Head of caudate nucleus (tissue), 42 donors: Measurements from ENCODE around the gene DDX17.

ENCODE experiments used
- DNase-seq, 42 donors: peaks; one replicate each; pipeline versions ENCODE4 v3.0.0 to v3.0.0-alpha.2; 2020 to 2021; ENCODE audit warnings: mixed read lengths in 7 of 42
- intact Hi-C: fragments of 100-400 bp; cut with DNase I; formaldehyde crosslinking; loops from one replicate; pipeline ENCODE4 v1.15.0; 2022

The DDX17 gene

DNA sequence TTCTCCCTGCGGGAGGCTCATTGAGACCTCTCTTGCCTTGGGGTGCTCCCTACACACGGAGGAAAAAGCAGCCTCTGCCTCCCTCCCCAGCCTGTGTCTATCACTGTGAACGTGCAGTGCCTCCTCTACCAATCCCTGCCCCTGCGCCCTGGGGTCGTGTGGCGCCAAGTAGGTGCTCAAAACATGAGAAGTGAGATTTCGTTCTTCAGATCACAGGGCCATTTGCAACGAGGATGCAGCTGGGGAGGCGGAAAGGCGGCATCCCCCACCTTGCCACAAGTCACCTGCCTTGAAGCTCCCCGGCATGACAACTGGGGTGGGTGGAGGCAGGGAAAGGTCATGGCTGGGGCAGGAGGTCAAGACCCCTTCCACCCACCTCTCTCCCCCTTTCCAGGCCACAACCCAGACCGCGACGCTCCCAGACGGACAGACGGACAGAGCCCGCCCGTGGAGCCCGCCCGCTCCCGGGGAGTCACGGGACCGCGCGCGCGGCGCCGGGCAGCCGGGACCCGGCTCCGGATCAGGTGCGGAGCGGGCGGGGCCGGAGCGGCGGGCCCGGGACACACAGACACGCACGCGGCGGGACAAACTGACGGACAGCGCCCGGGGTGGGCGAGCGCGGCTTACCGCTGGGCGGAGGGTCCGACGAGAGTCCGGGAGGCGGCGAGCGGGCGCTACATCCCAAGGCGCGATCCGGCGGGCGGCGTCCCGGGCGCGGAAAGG lies 51.6 kb downstream of the DDX17 start:
- DNase-seq: peak in 13 of 42 donors; percentile 15 to 55 (median 40)
- intact Hi-C loops: no loop called here

- intact Hi-C loops: no loop called here
- DNase-seq: no peak
Observed at GRCh38 chr22:38453996-38454352, 52.1 kb downstream of the DDX17 start.

DNA sequence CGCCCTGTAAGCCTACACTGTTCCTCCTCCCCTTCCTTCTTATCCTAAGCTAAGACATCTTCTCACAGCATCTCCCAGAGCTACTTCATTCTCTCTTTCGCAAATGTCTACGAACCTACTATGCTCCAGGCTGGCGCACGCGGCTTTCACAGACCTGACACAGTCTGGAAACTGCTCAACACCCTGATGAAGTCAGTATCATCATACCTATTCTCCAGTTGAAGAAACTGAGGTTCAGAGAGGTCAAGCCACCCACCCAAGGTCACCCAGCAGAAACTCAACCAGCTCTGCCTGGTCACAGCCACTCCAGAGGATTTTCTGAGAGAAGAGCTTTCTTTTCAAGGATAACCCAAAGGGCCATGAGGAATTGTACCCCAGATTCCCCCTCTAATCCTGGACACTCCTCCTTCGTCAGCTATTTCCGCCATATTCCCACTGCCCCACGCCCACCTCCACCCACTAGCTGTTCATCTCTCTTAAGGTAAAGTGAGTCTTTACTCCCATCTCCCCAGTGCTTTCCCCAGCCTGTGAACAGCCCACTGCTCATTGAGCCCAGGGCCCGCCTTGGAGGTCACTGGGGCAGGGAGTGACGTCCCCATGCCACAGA lies 52.9 kb downstream of the DDX17 start:
- DNase-seq: peak in 5 of 42 donors; percentile 17 to 51 (median 37)
- intact Hi-C loops: no loop called here

DNA sequence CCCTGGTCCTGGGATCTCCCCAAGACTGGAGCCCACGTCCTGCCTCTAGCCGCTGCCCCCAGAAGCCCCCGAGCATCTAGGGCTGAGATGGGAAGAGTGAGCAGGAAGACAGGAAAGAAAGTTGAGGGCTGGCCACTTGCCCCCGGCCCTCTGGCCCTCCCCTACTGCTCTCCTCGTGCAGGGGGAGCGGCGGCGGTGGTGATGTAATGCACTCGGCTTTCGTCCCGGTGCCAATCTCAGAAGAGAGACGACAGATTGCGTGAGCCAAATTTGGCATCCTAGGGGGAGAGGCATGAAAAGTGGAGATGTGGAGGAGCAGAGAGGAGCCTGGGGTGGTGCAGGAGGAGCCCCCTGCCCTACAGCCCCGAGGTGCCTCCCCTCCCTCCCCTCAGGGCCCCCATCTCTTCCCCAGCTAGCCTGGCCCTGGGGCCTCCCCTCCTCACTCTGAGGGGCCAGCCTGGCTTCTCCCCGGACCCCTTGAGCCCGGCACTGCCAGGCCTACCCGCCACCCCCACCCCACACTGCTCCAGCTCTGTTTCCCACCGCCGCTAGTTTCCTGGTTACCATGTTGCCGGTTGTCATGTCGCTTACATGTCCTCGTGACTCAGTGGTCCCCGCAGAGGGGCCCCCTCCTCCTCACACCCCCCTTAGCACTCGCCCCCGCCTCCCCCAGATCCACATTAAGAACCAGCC lies 53.6 kb downstream of the DDX17 start:
- DNase-seq: peak; percentile 56 to 93 (median 76)
- intact Hi-C loops: no loop called here

GRCh38 chr22:38451864-38452263 lies 54.2 kb downstream of the DDX17 start:
- intact Hi-C loops: no loop called here
- no peak for DNase-seq

DNA sequence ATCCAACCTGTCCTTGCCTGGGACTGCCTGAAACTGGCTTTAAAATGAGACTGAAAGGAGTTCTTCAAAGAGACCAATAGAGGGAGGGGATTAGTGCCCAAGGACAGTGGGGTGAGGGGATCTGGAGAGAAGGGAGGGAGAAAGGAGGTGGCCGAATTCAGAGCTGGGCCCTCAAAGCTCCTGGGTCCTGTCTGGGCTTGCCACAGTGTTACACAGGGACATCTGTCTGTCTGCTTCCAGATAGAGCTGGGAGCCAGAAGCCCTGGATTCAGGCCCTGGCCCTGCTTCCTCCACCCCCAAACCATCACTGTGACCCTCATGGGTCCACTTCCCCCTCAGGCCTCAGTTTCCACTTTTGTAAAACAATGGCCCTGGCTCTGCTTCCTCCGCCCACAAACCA lies 54.7 kb downstream of the DDX17 start:
- DNase-seq: no peak
- intact Hi-C loops: no loop called here

DNA sequence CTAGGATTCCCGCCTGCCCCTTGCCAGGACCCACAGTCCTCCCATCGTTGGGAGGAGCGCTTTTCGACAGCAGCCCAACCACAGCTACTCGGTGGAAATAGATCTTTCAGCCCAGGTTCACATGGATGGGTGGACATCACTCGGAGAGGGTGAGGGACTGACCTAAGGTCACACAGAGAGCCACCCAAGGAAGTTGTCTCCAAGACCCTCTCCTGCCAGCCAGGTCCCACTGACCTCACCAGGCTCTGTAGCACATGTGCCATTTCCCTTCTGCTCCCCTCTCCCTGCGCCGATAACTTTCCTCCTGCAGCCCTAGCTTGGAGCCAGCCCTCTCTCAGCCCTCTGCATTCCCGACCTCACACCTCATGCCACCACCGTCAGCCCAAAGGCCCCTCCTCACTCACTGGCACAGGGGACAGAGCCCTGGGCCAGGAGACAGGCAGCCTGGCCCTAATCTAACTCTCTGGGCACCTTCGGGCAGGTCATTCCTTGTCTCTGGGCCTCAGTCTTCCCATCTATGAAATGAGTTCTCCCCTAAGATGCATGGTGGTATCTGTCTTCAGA lies 55.8 kb downstream of the DDX17 start:
- no peak for DNase-seq
- intact Hi-C loops: no loop called here

DNA sequence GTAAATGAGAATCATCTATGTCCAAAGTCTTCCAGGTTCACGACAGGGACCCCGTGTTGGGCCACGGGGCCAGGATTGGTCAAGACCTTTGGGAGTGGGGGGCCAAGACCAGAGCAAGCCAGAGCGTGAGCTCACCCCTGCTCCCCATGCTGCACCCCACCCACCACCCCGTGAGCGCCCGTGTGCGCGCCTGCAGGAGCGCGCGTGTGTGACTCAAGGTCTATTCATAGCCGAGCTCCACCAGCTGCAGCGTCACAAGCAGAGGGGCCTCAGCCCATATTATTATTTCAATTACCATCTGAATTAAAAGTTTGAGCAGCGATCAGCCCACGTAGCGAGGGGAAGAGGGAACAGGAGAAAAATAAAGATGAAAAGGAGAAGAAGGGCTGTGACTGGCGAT lies 56.3 kb downstream of the DDX17 start:
- peak in 41 of 42 donors; percentile 44 to 90 (median 74) for DNase-seq
- intact Hi-C loops: no loop called here

- intact Hi-C loops: no loop called here
- DNase-seq: peak in 37 of 42 donors; percentile 25 to 77 (median 58)
Observed at GRCh38 chr22:38448945-38449745, 57.0 kb downstream of the DDX17 start.

- intact Hi-C loops: no loop called here
Observed at GRCh38 chr22:38446018-38446601, 60.0 kb downstream of the DDX17 start.

GRCh38 chr22:38444783-38445182 lies 61.3 kb downstream of the DDX17 start:
- intact Hi-C loops: no loop called here

More at GRCh38 chr22:38446018-38446601, 60.0 kb downstream of the DDX17 start:
- DNase-seq: no peak

GRCh38 chr22:38443628-38444521 lies 62.2 kb downstream of the DDX17 start:
- intact Hi-C loops: no loop called here
- DNase-seq: no peak

More at GRCh38 chr22:38444783-38445182, 61.3 kb downstream of the DDX17 start:
- DNase-seq: no peak

- DNase-seq: no peak
Observed at GRCh38 chr22:38442967-38443627, 63.0 kb downstream of the DDX17 start.

DNA sequence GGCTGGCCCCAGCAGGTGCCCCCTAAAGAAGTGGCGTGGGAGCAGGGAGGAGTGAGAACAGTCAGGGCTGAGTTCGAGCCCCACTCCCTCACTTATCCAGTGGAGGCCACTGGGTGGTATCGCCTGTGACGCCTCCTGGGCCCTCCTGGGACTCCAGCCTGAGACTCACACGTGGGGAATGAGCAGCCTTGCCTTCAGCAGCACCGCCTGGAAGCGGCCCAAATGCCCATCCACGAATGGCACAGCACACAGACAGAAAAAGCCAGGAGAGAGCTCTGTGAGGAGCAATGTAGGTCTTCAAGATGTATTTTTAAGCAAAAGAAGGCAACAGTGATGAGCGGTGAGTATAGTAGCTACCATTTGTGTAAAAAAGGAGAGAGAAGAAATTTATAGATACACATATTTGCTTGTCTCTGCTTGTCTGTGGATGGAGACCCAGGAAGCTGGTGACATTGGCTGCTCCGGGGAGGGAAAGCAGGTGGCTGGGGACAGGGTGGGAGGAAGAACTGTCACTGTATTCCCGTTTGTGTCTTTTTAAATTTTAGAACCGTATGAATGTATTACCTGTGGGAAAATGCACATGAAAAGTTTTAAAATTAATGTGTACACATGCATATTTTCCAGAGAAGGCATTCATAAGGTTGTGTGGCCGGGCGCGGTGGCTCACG lies 64.4 kb downstream of the DDX17 start:
- DNase-seq: peak in 6 of 42 donors; percentile 51 to 60 (median 54)
- intact Hi-C loops: no loop called here

More at GRCh38 chr22:38442967-38443627, 63.0 kb downstream of the DDX17 start:
- intact Hi-C loops: no loop called here

DNA sequence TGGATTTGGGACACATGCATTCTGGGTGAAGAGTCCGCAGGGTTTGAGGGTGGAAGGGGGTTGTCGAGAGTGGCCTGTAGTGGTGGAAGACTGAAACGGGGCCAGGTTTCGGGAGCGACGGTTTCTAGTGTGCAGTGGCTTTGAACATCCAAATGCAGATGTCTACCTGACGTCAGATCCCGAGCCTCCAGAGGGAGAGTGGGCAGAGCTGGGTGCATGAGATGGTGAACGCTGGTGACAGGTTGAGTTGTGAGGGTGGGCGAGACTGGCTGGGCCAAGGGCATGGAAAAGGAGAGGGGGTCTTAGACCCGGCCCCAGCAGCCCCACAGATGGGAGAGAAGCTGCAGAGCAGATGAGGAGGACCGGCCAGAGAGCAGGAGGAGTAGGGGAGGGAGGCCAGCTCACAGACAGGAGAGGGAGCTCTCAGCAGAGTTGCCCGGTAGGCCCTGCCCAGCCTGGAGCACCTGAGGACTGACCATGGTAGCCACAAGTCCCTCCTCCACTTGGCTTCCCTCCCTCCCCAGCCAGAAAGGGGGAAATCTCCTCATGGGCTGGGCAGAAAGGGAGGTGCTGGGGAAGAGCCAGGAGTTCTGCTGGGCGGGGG lies 65.3 kb downstream of the DDX17 start:
- intact Hi-C loops: no loop called here
- DNase-seq: peak in 10 of 42 donors; percentile 13 to 67 (median 50)

DNA sequence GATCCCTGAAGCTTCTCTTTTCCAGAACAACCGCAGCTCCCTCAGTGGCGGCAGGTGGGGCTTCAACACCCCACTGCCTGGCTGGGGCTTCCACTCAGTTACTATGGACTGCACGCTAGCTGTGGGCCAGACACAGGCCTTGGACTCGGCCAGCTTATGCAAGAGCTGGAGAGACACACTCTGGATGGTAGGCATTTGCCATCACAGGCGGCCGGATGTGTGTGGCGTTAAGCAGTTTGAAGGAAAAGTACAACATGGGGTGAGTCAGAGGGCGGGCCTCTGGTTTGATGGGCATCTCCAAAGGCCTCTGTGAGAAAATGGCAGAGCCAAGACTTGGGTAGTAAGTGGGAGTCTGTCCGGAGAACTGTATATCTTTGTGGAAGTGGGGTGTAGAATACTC lies 68.7 kb downstream of the DDX17 start:
- no peak for DNase-seq
- intact Hi-C loops: no loop called here
